ENCODE data around the gene CXXC1.

CXXC1 gene

GRCh38 chr18:50287441-50288347 lies at the start of gene CXXC1:
Gene CXXC1 (minus strand): TSS chr18:50287692. CDS start chr18:50287589, 103 bp downstream.
- Histone ChIP-seq H3K4me3 (ENCODE audit: low read length) (peak within 1 kb of the TSS; percentile 97), H3K27ac (ENCODE audit: low read length) (no peak within 1 kb of the TSS), H3K36me3 (ENCODE audit: insufficient read depth, low read depth, low read length) (peaks cover 31% of the 10 kb centered on the region), H3K27me3 (ENCODE audit: insufficient read depth, low read length) (no peaks in the 10 kb centered on the region), H3K9me3 (ENCODE audit: insufficient read depth, low read depth, low read length) (no peaks in the 10 kb centered on the region), H3K9ac (ENCODE audit: low read depth, low read length) (peak within 1 kb of the TSS; percentile 82; the same call in 1 of the 2 replicates), H3K4me1 (ENCODE audit: insufficient read depth, low read length) (no peaks in the 10 kb centered on the region)

GRCh38 chr18:50334546-50335152 lies 47.2 kb upstream of the CXXC1 start:
- Histone ChIP-seq H3K27me3 (ENCODE audit: insufficient read depth, low read length) (no peaks in the 10 kb centered on the region), H3K27ac (ENCODE audit: low read length) (no peak overlapping the region), H3K4me3 (ENCODE audit: low read length) (no peak overlapping the region), H3K4me1 (ENCODE audit: insufficient read depth, low read length) (no peaks in the 10 kb centered on the region), H3K9me3 (ENCODE audit: insufficient read depth, low read depth, low read length) (peaks cover 6% of the 10 kb centered on the region; the same call in 1 of the 2 replicates), H3K36me3 (ENCODE audit: insufficient read depth, low read depth, low read length) (no peaks in the 10 kb centered on the region), H3K9ac (ENCODE audit: low read depth, low read length) (no peak overlapping the region)

- H3K27ac ChIP-seq (ENCODE audit: low read length): no peak overlapping the region
- peaks cover 6% of the 10 kb centered on the region; the same call in 1 of the 2 replicates for H3K9me3 ChIP-seq (ENCODE audit: insufficient read depth, low read depth, low read length)
- H3K9ac ChIP-seq (ENCODE audit: low read depth, low read length): no peak overlapping the region
- no peaks in the 10 kb centered on the region for H3K27me3 ChIP-seq (ENCODE audit: insufficient read depth, low read length)
- no peaks in the 10 kb centered on the region for H3K36me3 ChIP-seq (ENCODE audit: insufficient read depth, low read depth, low read length)
- H3K4me1 ChIP-seq (ENCODE audit: insufficient read depth, low read length): no peaks in the 10 kb centered on the region
- no peak overlapping the region for H3K4me3 ChIP-seq (ENCODE audit: low read length)
Measured at GRCh38 chr18:50331691-50332090, 44.2 kb upstream of the CXXC1 start.

GRCh38 chr18:50330176-50330575 lies 42.7 kb upstream of the CXXC1 start:
- no peak overlapping the region for H3K9ac ChIP-seq (ENCODE audit: low read depth, low read length)
- H3K4me1 ChIP-seq (ENCODE audit: insufficient read depth, low read length): no peaks in the 10 kb centered on the region
- no peaks in the 10 kb centered on the region for H3K36me3 ChIP-seq (ENCODE audit: insufficient read depth, low read depth, low read length)
- no peak overlapping the region for H3K4me3 ChIP-seq (ENCODE audit: low read length)
- H3K27me3 ChIP-seq (ENCODE audit: insufficient read depth, low read length): no peaks in the 10 kb centered on the region
- peaks cover 6% of the 10 kb centered on the region; the same call in 1 of the 2 replicates for H3K9me3 ChIP-seq (ENCODE audit: insufficient read depth, low read depth, low read length)
- H3K27ac ChIP-seq (ENCODE audit: low read length): no peak overlapping the region

GRCh38 chr18:50327983-50328382 lies 40.5 kb upstream of the CXXC1 start:
- H3K27ac ChIP-seq (ENCODE audit: low read length): no peak overlapping the region
- no peak overlapping the region for H3K9ac ChIP-seq (ENCODE audit: low read depth, low read length)
- H3K4me1 ChIP-seq (ENCODE audit: insufficient read depth, low read length): no peaks in the 10 kb centered on the region
- H3K4me3 ChIP-seq (ENCODE audit: low read length): no peak overlapping the region
- H3K9me3 ChIP-seq (ENCODE audit: insufficient read depth, low read depth, low read length): peaks cover 6% of the 10 kb centered on the region; the same call in 1 of the 2 replicates
- H3K27me3 ChIP-seq (ENCODE audit: insufficient read depth, low read length): no peaks in the 10 kb centered on the region
- no peaks in the 10 kb centered on the region for H3K36me3 ChIP-seq (ENCODE audit: insufficient read depth, low read depth, low read length)

- H3K9me3 ChIP-seq (ENCODE audit: insufficient read depth, low read depth, low read length): no peaks in the 10 kb centered on the region
- peaks cover 6% of the 10 kb centered on the region; the same call in 1 of the 2 replicates for H3K4me1 ChIP-seq (ENCODE audit: insufficient read depth, low read length)
- no peaks in the 10 kb centered on the region for H3K36me3 ChIP-seq (ENCODE audit: insufficient read depth, low read depth, low read length)
- H3K4me3 ChIP-seq (ENCODE audit: low read length): no peak overlapping the region
- H3K27ac ChIP-seq (ENCODE audit: low read length): no peak overlapping the region
- no peak overlapping the region for H3K9ac ChIP-seq (ENCODE audit: low read depth, low read length)
- no peaks in the 10 kb centered on the region for H3K27me3 ChIP-seq (ENCODE audit: insufficient read depth, low read length)
Measured at GRCh38 chr18:50320719-50321118, 33.2 kb upstream of the CXXC1 start.

- Histone ChIP-seq H3K4me1 (ENCODE audit: insufficient read depth, low read length) (no peaks in the 10 kb centered on the region; the same call in 1 of the 2 replicates), H3K27ac (ENCODE audit: low read length) (no peak overlapping the region)
Measured at GRCh38 chr18:50315100-50315871, 27.8 kb upstream of the CXXC1 start.

GRCh38 chr18:50313873-50314460 lies 26.5 kb upstream of the CXXC1 start:
- H3K4me1 ChIP-seq (ENCODE audit: insufficient read depth, low read length): no peaks in the 10 kb centered on the region
- H3K9ac ChIP-seq (ENCODE audit: low read depth, low read length): no peak overlapping the region

More at GRCh38 chr18:50315100-50315871, 27.8 kb upstream of the CXXC1 start:
- no peaks in the 10 kb centered on the region for H3K9me3 ChIP-seq (ENCODE audit: insufficient read depth, low read depth, low read length)
- no peak overlapping the region for H3K4me3 ChIP-seq (ENCODE audit: low read length)
- H3K9ac ChIP-seq (ENCODE audit: low read depth, low read length): no peak overlapping the region
- H3K27me3 ChIP-seq (ENCODE audit: insufficient read depth, low read length): 0 out of 2 replicates have a peak, but pooled peaks cover 3% of the 10 kb centered on the region
- H3K36me3 ChIP-seq (ENCODE audit: insufficient read depth, low read depth, low read length): no peaks in the 10 kb centered on the region

GRCh38 chr18:50313031-50313607 lies 25.6 kb upstream of the CXXC1 start:
- Histone ChIP-seq H3K4me1 (ENCODE audit: insufficient read depth, low read length) (no peaks in the 10 kb centered on the region), H3K27ac (ENCODE audit: low read length) (no peak overlapping the region), H3K9ac (ENCODE audit: low read depth, low read length) (no peak overlapping the region), H3K9me3 (ENCODE audit: insufficient read depth, low read depth, low read length) (no peaks in the 10 kb centered on the region), H3K27me3 (ENCODE audit: insufficient read depth, low read length) (peaks cover 13% of the 10 kb centered on the region), H3K36me3 (ENCODE audit: insufficient read depth, low read depth, low read length) (no peaks in the 10 kb centered on the region), H3K4me3 (ENCODE audit: low read length) (no peak overlapping the region)

More at GRCh38 chr18:50313873-50314460, 26.5 kb upstream of the CXXC1 start:
- Histone ChIP-seq H3K27me3 (ENCODE audit: insufficient read depth, low read length) (peaks cover 4% of the 10 kb centered on the region; the same call in 1 of the 2 replicates), H3K4me3 (ENCODE audit: low read length) (no peak overlapping the region), H3K36me3 (ENCODE audit: insufficient read depth, low read depth, low read length) (no peaks in the 10 kb centered on the region), H3K9me3 (ENCODE audit: insufficient read depth, low read depth, low read length) (no peaks in the 10 kb centered on the region), H3K27ac (ENCODE audit: low read length) (no peak overlapping the region)

GRCh38 chr18:50312296-50313030 lies 25.0 kb upstream of the CXXC1 start:
- H3K4me1 ChIP-seq (ENCODE audit: insufficient read depth, low read length): no peaks in the 10 kb centered on the region
- H3K9me3 ChIP-seq (ENCODE audit: insufficient read depth, low read depth, low read length): no peaks in the 10 kb centered on the region
- no peaks in the 10 kb centered on the region for H3K36me3 ChIP-seq (ENCODE audit: insufficient read depth, low read depth, low read length)
- H3K9ac ChIP-seq (ENCODE audit: low read depth, low read length): no peak overlapping the region
- peaks cover 16% of the 10 kb centered on the region for H3K27me3 ChIP-seq (ENCODE audit: insufficient read depth, low read length)
- no peak overlapping the region for H3K4me3 ChIP-seq (ENCODE audit: low read length)
- H3K27ac ChIP-seq (ENCODE audit: low read length): no peak overlapping the region

All from iPS-20b (cell line).